HCT116 (cell line): ENCODE results near the gene TSLP. TPM values are rescaled to one million over a fixed set of nuclear protein-coding genes. Genes with fewer than 3 reads are reported as not detected.

Source experiments
- ATAC-seq: fragments of 200-7000 bp; cut with Tn5 transposase; 2 replicates; pipeline ENCODE4 v1.9.1; 2020; ENCODE audit warnings: mild to moderate bottlenecking, moderate library complexity
- BruUV-seq: library from RNA; stranded (reverse); fragments of 400-500 nt; replicated peaks from 2 replicates; lab custom pipeline; 2021; lab: Mats Ljungman, UMichigan
- CTCF ChIA-PET: fragments of 300-600 bp; sonication (Branson Sonifier 250); formaldehyde crosslinking; loops from one replicate; lab custom pipeline; 2021; ENCODE audit warnings: antibody characterized with exemption; lab: Charles Lee
- POLR2A ChIA-PET: fragments of 300-600, 350-600 bp; sonication (Branson Sonifier 250); formaldehyde crosslinking; loops from one replicate; lab custom pipeline; 2021; ENCODE audit warnings: antibody characterized with exemption; lab: Charles Lee
- RAD21 ChIA-PET, 2 experiments: fragments of 300-600 bp; sonication (Branson Sonifier 250); formaldehyde crosslinking; loops; one replicate each; lab custom pipeline; 2023; ENCODE audit warnings: low total read pairs in 2 of 2; ENCODE audit not compliant: uncharacterized antibody in 2 of 2, unreplicated experiment in 2 of 2, low non-redundant PET in 1 of 2; lab: Charles Lee
- DNase-seq: peaks from one replicate; pipeline ENCODE4 v3.0.0-alpha.2; 2010; ENCODE audit warnings: low read depth, low spot score
- H2AFZ ChIP-seq: fragments of 200-600 bp; shearing (Covaris generic), sonication (generic); 2 replicates; pipeline ENCODE4 v1.6.1; 2017; ENCODE audit warnings: low read depth, mixed run types, mixed read lengths, antibody characterized with exemption, low read length; ENCODE audit not compliant: poor library complexity, severe bottlenecking
- H3K27ac ChIP-seq: 2 replicates; pipeline ENCODE4 v1.5.1; 2012; ENCODE audit warnings: low read depth, low read length
- H3K27me3 ChIP-seq: fragments of 200-600 bp; sonication (generic); 2 replicates; pipeline ENCODE4 v1.6.1; 2016; ENCODE audit warnings: mixed run types, low read length, mixed read lengths; ENCODE audit not compliant: insufficient read depth
- H3K36me3 ChIP-seq, 2 experiments: fragments of 200-500 bp in 1 of 2; fragments of 200-600 bp in 1 of 2; sonication (Bioruptor generic) in 1 of 2; sonication (generic) in 1 of 2; 2 replicates each; pipeline versions ENCODE4 v1.5.1 to v1.6.1; 2014 to 2016; ENCODE audit warnings: low read length in 2 of 2, inconsistent platforms in 1 of 2, mixed read lengths in 1 of 2, mixed run types in 1 of 2; ENCODE audit not compliant: insufficient read depth in 2 of 2, control insufficient read depth in 1 of 2
- H3K4me1 ChIP-seq, 2 experiments: fragments of 200-600 bp in 1 of 2; sonication (generic) in 1 of 2; 2 replicates each; pipeline versions ENCODE4 v1.5.1 to v1.6.1; 2012 to 2017; ENCODE audit warnings: low read length in 2 of 2, inconsistent platforms in 1 of 2, mild to moderate bottlenecking in 1 of 2, mixed read lengths in 1 of 2, mixed run types in 1 of 2, moderate library complexity in 1 of 2; ENCODE audit not compliant: insufficient read depth in 2 of 2, control insufficient read depth in 1 of 2
- H3K4me2 ChIP-seq: fragments of 200-600 bp; sonication (generic); 2 replicates; pipeline ENCODE4 v1.6.1; 2017; ENCODE audit warnings: mixed run types, low read length, mixed read lengths
- H3K4me3 ChIP-seq, 2 experiments: fragments of 200-600 bp in 1 of 2; sonication (generic) in 1 of 2; replicated peaks in 1 of 2; 2 replicates each; pipeline ENCODE4 v1.5.1; 2011 to 2016; ENCODE audit warnings: low read length in 2 of 2, control low read depth in 1 of 2, low read depth in 1 of 2, mild to moderate bottlenecking in 1 of 2, mixed read lengths in 1 of 2, mixed run types in 1 of 2
- H3K79me2 ChIP-seq: fragments of 200-600 bp; sonication (generic); 2 replicates; pipeline ENCODE4 v1.6.1; 2017; ENCODE audit warnings: mild to moderate bottlenecking, mixed run types, low read length, moderate library complexity, mixed read lengths; ENCODE audit not compliant: insufficient read depth
- H3K9ac ChIP-seq: fragments of 200-600 bp; sonication (generic); 2 replicates; pipeline ENCODE4 v1.6.1; 2016; ENCODE audit warnings: low read length, mixed read lengths
- H3K9me2 ChIP-seq: fragments of 200-600 bp; sonication (generic), shearing (Covaris generic); 2 replicates; pipeline ENCODE4 v1.6.1; 2017; ENCODE audit warnings: mixed run types, mild to moderate bottlenecking, moderate library complexity; ENCODE audit not compliant: insufficient read depth
- H3K9me3 ChIP-seq, 2 experiments: fragments of 200-500 bp in 1 of 2; fragments of 200-600 bp in 1 of 2; sonication (Bioruptor generic) in 1 of 2; sonication (generic) in 1 of 2; 2 replicates each; pipeline ENCODE4 v1.6.1; 2014 to 2017; ENCODE audit warnings: low read length in 2 of 2, mixed read lengths in 2 of 2, inconsistent platforms in 1 of 2, low read depth in 1 of 2, mild to moderate bottlenecking in 1 of 2, mixed run types in 1 of 2, moderate library complexity in 1 of 2; ENCODE audit not compliant: control insufficient read depth in 1 of 2, insufficient read depth in 1 of 2
- H4K20me1 ChIP-seq: fragments of 200-600 bp; sonication (generic), shearing (Covaris generic); 2 replicates; pipeline ENCODE4 v1.6.1; 2017; ENCODE audit warnings: mixed run types, mild to moderate bottlenecking, moderate library complexity; ENCODE audit not compliant: insufficient read depth
- CEBPB ChIP-seq: IDR thresholded peaks from 2 replicates; pipeline ENCODE4 v1.6.1; 2012; ENCODE audit warnings: low read depth
- ELF1 ChIP-seq: IDR thresholded peaks from 2 replicates; pipeline ENCODE4 v1.6.1; 2012; ENCODE audit warnings: low read depth, borderline replicate concordance
- EZH2 ChIP-seq: fragments of 200-600 bp; sonication (generic); IDR thresholded peaks from 2 replicates; pipeline ENCODE4 v1.6.1; 2017; ENCODE audit warnings: antibody characterized with exemption, mixed run types
- EZH2phosphoT487 ChIP-seq: fragments of 200-600 bp; IDR thresholded peaks from 2 replicates; pipeline ENCODE4 v1.6.1; 2018; ENCODE audit warnings: antibody characterized with exemption, borderline replicate concordance
- FOSL1 ChIP-seq: IDR thresholded peaks from 2 replicates; pipeline ENCODE4 v1.6.1; 2012; ENCODE audit warnings: low read depth
- JUND ChIP-seq: IDR thresholded peaks from 2 replicates; pipeline ENCODE4 v1.6.1; 2012
- POLR2A ChIP-seq: IDR thresholded peaks from 2 replicates; pipeline ENCODE4 v1.7.0; 2011; ENCODE audit warnings: borderline replicate concordance; ENCODE audit not compliant: insufficient read depth, insufficient read length; ENCODE audit errors: extremely low read depth
- POLR2AphosphoS5 ChIP-seq: IDR thresholded peaks from 2 replicates; pipeline ENCODE4 v1.6.1; 2011; ENCODE audit warnings: mild to moderate bottlenecking, low read depth, low read length, moderate library complexity
- RAD21 ChIP-seq: IDR thresholded peaks from 2 replicates; pipeline ENCODE4 v1.6.1; 2012; ENCODE audit warnings: low read depth, mild to moderate bottlenecking
- REST ChIP-seq: IDR thresholded peaks from 2 replicates; pipeline ENCODE4 v1.6.1; 2012; ENCODE audit warnings: low read depth
- SP1 ChIP-seq: IDR thresholded peaks from 2 replicates; pipeline ENCODE4 v1.6.1; 2012; ENCODE audit warnings: low read depth
- SRF ChIP-seq: IDR thresholded peaks from 2 replicates; pipeline ENCODE4 v1.6.1; 2012; ENCODE audit warnings: low read depth
- TCF7L2 ChIP-seq: IDR thresholded peaks from 2 replicates; pipeline ENCODE4 v1.7.0; 2011; ENCODE audit warnings: borderline replicate concordance, inconsistent platforms; ENCODE audit not compliant: insufficient read depth, insufficient read length; ENCODE audit errors: extremely low read depth
- YY1 ChIP-seq: IDR thresholded peaks from 2 replicates; pipeline ENCODE4 v1.6.1; 2011; ENCODE audit warnings: low read length, low read depth, moderate library complexity, mild to moderate bottlenecking; ENCODE audit not compliant: insufficient replicate concordance; ENCODE audit errors: extremely low read depth
- ZFX ChIP-seq: fragments of 450-650 bp; IDR thresholded peaks from 2 replicates; pipeline ENCODE4 v1.6.1; 2017
- ZNF274 ChIP-seq: fragments of 200-500 bp; sonication (Bioruptor generic); IDR thresholded peaks from 2 replicates; pipeline ENCODE4 v1.6.1; 2014; ENCODE audit warnings: mild to moderate bottlenecking, low read depth, low read length, inconsistent platforms
- intact Hi-C: fragments of 100-400 bp; cut with micrococcal nuclease; formaldehyde crosslinking; loops from 2 replicates; pipeline ENCODE4 v1.10.0; 2022
- total RNA-seq: library from RNA; stranded (reverse); gene quantifications from one replicate; pipeline ENCODE4 v1.2.1, GENCODE V29; 2021; ENCODE audit not compliant: unreplicated experiment
- TF ChIP-seq, protein P1 (sequence below): IDR thresholded peaks from 2 replicates; pipeline ENCODE4 v1.6.1; 2012
- TF ChIP-seq, protein P2 (sequence below): IDR thresholded peaks from 2 replicates; pipeline ENCODE4 v1.6.1; 2012
- TF ChIP-seq, protein P3 (sequence below): IDR thresholded peaks from 2 replicates; pipeline ENCODE4 v1.6.1; 2011; ENCODE audit warnings: mild to moderate bottlenecking, low read length, moderate library complexity; ENCODE audit not compliant: insufficient replicate concordance; ENCODE audit errors: extremely low read depth

TSLP gene
- total RNA-seq, 1 experiment from 2014 or later, result 0.34 TPM

DNA sequence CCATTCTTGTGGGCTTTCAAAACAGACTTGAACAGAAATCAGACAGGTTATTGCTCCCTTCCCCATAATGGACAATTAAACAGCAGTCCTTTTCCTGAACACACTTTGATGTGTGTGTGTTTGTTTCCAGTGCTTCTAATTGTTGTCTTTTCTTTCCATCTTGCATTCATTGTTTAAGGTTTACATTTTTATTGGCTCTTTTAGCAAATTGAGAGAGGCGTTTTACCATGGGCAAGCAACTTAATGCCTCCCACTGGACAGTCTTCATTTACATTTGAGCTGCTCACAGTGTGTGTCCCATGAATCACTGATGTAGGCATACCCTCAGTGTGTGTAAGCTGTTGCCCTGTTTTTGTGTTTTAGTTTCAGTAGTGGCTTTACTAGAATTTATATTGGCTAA is 45.6 kb downstream of the TSLP start:
- no peak for TF ChIP-seq SP1
- no peak for TF ChIP-seq ZFX
- no peak for TF ChIP-seq ELF1
- TF ChIP-seq TCF7L2, result no peak
- no peak for TF ChIP-seq EZH2phosphoT487
- no peak for TF ChIP-seq SRF
- TF ChIP-seq JUND, result no peak
- no peak for TF ChIP-seq POLR2AphosphoS5
- no peak for TF ChIP-seq ZNF274
- TF ChIP-seq EZH2, result no peak
- TF ChIP-seq REST, result no peak
- TF ChIP-seq FOSL1, result no peak
- TF ChIP-seq, protein P1, sequence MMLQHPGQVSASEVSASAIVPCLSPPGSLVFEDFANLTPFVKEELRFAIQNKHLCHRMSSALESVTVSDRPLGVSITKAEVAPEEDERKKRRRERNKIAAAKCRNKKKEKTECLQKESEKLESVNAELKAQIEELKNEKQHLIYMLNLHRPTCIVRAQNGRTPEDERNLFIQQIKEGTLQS, result no peak
- TF ChIP-seq POLR2A, result no peak
- TF ChIP-seq, protein P2, sequence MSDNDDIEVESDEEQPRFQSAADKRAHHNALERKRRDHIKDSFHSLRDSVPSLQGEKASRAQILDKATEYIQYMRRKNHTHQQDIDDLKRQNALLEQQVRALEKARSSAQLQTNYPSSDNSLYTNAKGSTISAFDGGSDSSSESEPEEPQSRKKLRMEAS, result no peak
- no peak for TF ChIP-seq RAD21
- TF ChIP-seq CEBPB, result no peak
- TF ChIP-seq YY1, result no peak
- TF ChIP-seq, protein P3, sequence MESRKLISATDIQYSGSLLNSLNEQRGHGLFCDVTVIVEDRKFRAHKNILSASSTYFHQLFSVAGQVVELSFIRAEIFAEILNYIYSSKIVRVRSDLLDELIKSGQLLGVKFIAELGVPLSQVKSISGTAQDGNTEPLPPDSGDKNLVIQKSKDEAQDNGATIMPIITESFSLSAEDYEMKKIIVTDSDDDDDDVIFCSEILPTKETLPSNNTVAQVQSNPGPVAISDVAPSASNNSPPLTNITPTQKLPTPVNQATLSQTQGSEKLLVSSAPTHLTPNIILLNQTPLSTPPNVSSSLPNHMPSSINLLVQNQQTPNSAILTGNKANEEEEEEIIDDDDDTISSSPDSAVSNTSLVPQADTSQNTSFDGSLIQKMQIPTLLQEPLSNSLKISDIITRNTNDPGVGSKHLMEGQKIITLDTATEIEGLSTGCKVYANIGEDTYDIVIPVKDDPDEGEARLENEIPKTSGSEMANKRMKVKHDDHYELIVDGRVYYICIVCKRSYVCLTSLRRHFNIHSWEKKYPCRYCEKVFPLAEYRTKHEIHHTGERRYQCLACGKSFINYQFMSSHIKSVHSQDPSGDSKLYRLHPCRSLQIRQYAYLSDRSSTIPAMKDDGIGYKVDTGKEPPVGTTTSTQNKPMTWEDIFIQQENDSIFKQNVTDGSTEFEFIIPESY, result no peak
- Histone ChIP-seq H3K9me3 (no peaks in the 10 kb centered on the region), H2AFZ (no peak overlapping the region), H3K27me3 (no peaks in the 10 kb centered on the region), H3K4me3 (no peak overlapping the region), H4K20me1 (peaks cover 4% of the 10 kb centered on the region; the same call in 1 of the 2 replicates), H3K4me2 (no peak overlapping the region), H3K9me2 (no peaks in the 10 kb centered on the region), H3K79me2 (peaks cover 40% of the 10 kb centered on the region; the same call in 1 of the 2 replicates), H3K9ac (no peak overlapping the region), H3K36me3 (peaks cover 36 to 51% of the 10 kb centered on the region in 2 experiments), H3K4me1 (no peaks in the 10 kb centered on the region), H3K27ac (no peak overlapping the region)
- ChIA-PET CTCF (no interaction called here), RAD21 (no interaction called here), POLR2A (no interaction called here)
- DNase-seq, result no peak
- intact Hi-C loops, result no loop called here
- ATAC-seq, result no peak
- no TSS peak for BruUV-seq
